WTC11 (cell line): ENCODE results near the gene PGAM1. TPM values are rescaled to one million over a fixed set of nuclear protein-coding genes. Genes with fewer than 3 reads are reported as not detected.

ENCODE experiments used
- ATAC-seq: fragments of 200-7000 bp; cut with Tn5 transposase; 2 replicates; pipeline ENCODE4 v1.10.0; 2021; ENCODE audit warnings: mild to moderate bottlenecking, moderate library complexity
- CTCF ChIA-PET: fragments of 300-600 bp; sonication (Branson Sonifier 250); formaldehyde crosslinking; loops from one replicate; lab custom pipeline; 2021; ENCODE audit warnings: antibody characterized with exemption; lab: Charles Lee
- POLR2A ChIA-PET: fragments of 350-600 bp; sonication (Branson Sonifier 250); formaldehyde crosslinking; loops from one replicate; lab custom pipeline; 2021; ENCODE audit warnings: antibody characterized with exemption; lab: Charles Lee
- DNase-seq: peaks from one replicate; pipeline ENCODE4 v3.0.0; 2021; ENCODE audit warnings: low spot score
- H3K27ac Mint-ChIP-seq: 2 replicates; pipeline ENCODE4 v1.8.0; 2021; ENCODE audit warnings: mixed read lengths
- H3K27me3 Mint-ChIP-seq: 2 replicates; pipeline ENCODE4 v1.8.0; 2021; ENCODE audit warnings: low read depth, mild to moderate bottlenecking, moderate library complexity, mixed read lengths
- H3K36me3 Mint-ChIP-seq: 2 replicates; pipeline ENCODE4 v1.8.0; 2021; ENCODE audit warnings: mixed read lengths
- H3K4me1 Mint-ChIP-seq: 2 replicates; pipeline ENCODE4 v1.8.0; 2022; ENCODE audit warnings: mixed read lengths
- H3K4me3 Mint-ChIP-seq: 2 replicates; pipeline ENCODE4 v1.8.0; 2021; ENCODE audit warnings: mild to moderate bottlenecking, moderate library complexity, mixed read lengths
- H3K9me3 Mint-ChIP-seq: 2 replicates; pipeline ENCODE4 v1.8.0; 2021; ENCODE audit warnings: mixed read lengths
- ARID4B ChIP-seq: sonication (generic); formaldehyde crosslinking; IDR thresholded peaks from 2 replicates; pipeline ENCODE4 v1.8.0; 2023; ENCODE audit warnings: missing genetic modification reagents, mild to moderate bottlenecking, borderline replicate concordance
- ATF3 ChIP-seq: sonication (generic); formaldehyde crosslinking; conservative IDR thresholded peaks from 2 replicates; pipeline ENCODE4 v1.8.1; 2022; ENCODE audit warnings: mild to moderate bottlenecking, missing genetic modification reagents
- CBFB ChIP-seq: sonication (generic); formaldehyde crosslinking; IDR thresholded peaks from 2 replicates; pipeline ENCODE4 v1.8.1; 2022; ENCODE audit warnings: mild to moderate bottlenecking, low read depth, missing genetic modification reagents
- ETV6 ChIP-seq: sonication (generic); formaldehyde crosslinking; IDR thresholded peaks from 2 replicates; pipeline ENCODE4 v1.8.1; 2022; ENCODE audit warnings: mild to moderate bottlenecking, missing genetic modification reagents
- FOXP1 ChIP-seq: sonication (generic); formaldehyde crosslinking; IDR thresholded peaks from 2 replicates; pipeline ENCODE4 v1.8.0; 2022; ENCODE audit warnings: missing genetic modification reagents, mild to moderate bottlenecking, moderate library complexity, borderline replicate concordance
- JAZF1 ChIP-seq: fragments of 250-450 bp; sonication (Bioruptor Pico); IDR thresholded peaks from 2 replicates; pipeline ENCODE4 v1.9.0; 2021; ENCODE audit warnings: moderate library complexity, mild to moderate bottlenecking, inconsistent platforms
- NFATC4 ChIP-seq: fragments of 250-450 bp; sonication (Bioruptor Pico); IDR thresholded peaks from 2 replicates; pipeline ENCODE4 v1.9.0; 2021; ENCODE audit warnings: mild to moderate bottlenecking
- OVOL2 ChIP-seq: fragments of 250-450 bp; sonication (Bioruptor Pico); IDR thresholded peaks from 2 replicates; pipeline ENCODE4 v1.9.0; 2021; ENCODE audit warnings: mild to moderate bottlenecking, borderline replicate concordance
- SMAD3 ChIP-seq: sonication (generic); formaldehyde crosslinking; IDR thresholded peaks from 2 replicates; pipeline ENCODE4 v1.8.0; 2022; ENCODE audit warnings: missing genetic modification reagents, mild to moderate bottlenecking, borderline replicate concordance
- ZNF263 ChIP-seq: sonication (generic); formaldehyde crosslinking; IDR thresholded peaks from 2 replicates; pipeline ENCODE4 v1.8.1; 2022; ENCODE audit warnings: low read depth, mild to moderate bottlenecking, moderate library complexity, missing genetic modification reagents
- ZNF423 ChIP-seq: fragments of 250-450 bp; sonication (Bioruptor Pico); IDR thresholded peaks from 2 replicates; pipeline ENCODE4 v2.1.2; 2022; ENCODE audit warnings: mild to moderate bottlenecking, moderate library complexity
- ZNF425 ChIP-seq: fragments of 250-450 bp; sonication (Bioruptor Pico); conservative IDR thresholded peaks from 2 replicates; pipeline ENCODE4 v1.9.0; 2021; ENCODE audit warnings: mild to moderate bottlenecking
- ZNF512 ChIP-seq: sonication (generic); formaldehyde crosslinking; IDR thresholded peaks from 2 replicates; pipeline ENCODE4 v1.8.1; 2022; ENCODE audit warnings: missing genetic modification reagents, borderline replicate concordance
- ZNF532 ChIP-seq: fragments of 250-450 bp; sonication (Bioruptor Pico); IDR thresholded peaks from 2 replicates; pipeline ENCODE4 v1.9.0; 2021; ENCODE audit warnings: mild to moderate bottlenecking, borderline replicate concordance
- ZSCAN18 ChIP-seq: fragments of 250-450 bp; sonication (Bioruptor Pico); IDR thresholded peaks from 2 replicates; pipeline ENCODE4 v2.1.2; 2022; ENCODE audit warnings: mild to moderate bottlenecking, moderate library complexity
- total RNA-seq: library from RNA; stranded (reverse); gene quantifications from 3 replicates; pipeline ENCODE4 v1.2.3, GENCODE V29; 2021
- TF ChIP-seq, protein P1 (sequence below): fragments of 200-600 bp; IDR thresholded peaks from 2 replicates; pipeline ENCODE4 v1.8.0; 2022; ENCODE audit warnings: antibody characterized with exemption

Gene PGAM1
- total RNA-seq, 1 experiment from 2014 or later: 833 TPM

DNA sequence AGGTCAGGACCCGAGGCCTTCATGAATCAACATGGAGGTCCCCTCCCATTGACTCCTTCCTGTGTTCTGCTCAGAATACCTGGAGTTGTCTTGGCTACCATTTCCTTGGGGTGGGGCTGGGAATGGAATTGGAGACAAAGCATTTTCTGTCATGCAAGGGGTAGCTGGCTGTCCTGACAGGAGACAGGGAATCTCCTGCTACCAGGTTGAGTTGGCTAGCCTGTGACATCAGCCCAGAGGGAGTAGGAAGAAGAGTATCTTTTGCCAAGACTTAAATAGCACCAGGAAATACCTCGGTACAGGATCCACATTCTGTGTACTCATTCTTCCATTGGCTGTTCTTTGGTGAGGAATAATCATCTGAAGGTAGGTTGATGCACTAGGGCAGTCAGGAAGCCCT, 24.8 kb downstream of the PGAM1 start:
- no peaks in the 10 kb centered on the region for H3K27me3 Mint-ChIP-seq
- ATAC-seq (no peak), DNase-seq (no peak)
- peaks cover 11% of the 10 kb centered on the region for H3K4me1 Mint-ChIP-seq
- H3K36me3 Mint-ChIP-seq: peaks cover 34% of the 10 kb centered on the region
- peak overlapping the region; percentile 63; the same call in 1 of the 2 replicates for H3K27ac Mint-ChIP-seq
- TF ChIP-seq, protein P1, sequence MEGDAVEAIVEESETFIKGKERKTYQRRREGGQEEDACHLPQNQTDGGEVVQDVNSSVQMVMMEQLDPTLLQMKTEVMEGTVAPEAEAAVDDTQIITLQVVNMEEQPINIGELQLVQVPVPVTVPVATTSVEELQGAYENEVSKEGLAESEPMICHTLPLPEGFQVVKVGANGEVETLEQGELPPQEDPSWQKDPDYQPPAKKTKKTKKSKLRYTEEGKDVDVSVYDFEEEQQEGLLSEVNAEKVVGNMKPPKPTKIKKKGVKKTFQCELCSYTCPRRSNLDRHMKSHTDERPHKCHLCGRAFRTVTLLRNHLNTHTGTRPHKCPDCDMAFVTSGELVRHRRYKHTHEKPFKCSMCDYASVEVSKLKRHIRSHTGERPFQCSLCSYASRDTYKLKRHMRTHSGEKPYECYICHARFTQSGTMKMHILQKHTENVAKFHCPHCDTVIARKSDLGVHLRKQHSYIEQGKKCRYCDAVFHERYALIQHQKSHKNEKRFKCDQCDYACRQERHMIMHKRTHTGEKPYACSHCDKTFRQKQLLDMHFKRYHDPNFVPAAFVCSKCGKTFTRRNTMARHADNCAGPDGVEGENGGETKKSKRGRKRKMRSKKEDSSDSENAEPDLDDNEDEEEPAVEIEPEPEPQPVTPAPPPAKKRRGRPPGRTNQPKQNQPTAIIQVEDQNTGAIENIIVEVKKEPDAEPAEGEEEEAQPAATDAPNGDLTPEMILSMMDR: no peak
- no peak for TF ChIP-seq OVOL2 (CRISPR knock-in tag)
- no peak for TF ChIP-seq ZNF532 (CRISPR knock-in tag)
- no peak for TF ChIP-seq ZSCAN18 (CRISPR knock-in tag)
- TF ChIP-seq SMAD3 (CRISPR knock-in tag): no peak
- TF ChIP-seq JAZF1 (CRISPR knock-in tag): no peak
- TF ChIP-seq ZNF512 (CRISPR knock-in tag): no peak
- TF ChIP-seq FOXP1 (CRISPR knock-in tag): no peak
- TF ChIP-seq CBFB (CRISPR knock-in tag): no peak
- no peak for TF ChIP-seq ARID4B
- TF ChIP-seq ZNF263 (CRISPR knock-in tag): no peak
- TF ChIP-seq ZNF423 (CRISPR knock-in tag): no peak
- no peak for TF ChIP-seq ZNF425 (CRISPR knock-in tag)
- no peak for TF ChIP-seq NFATC4 (CRISPR knock-in tag)
- no peak for TF ChIP-seq ATF3 (CRISPR knock-in tag)
- TF ChIP-seq ETV6: no peak
- POLR2A ChIA-PET: interaction anchor here (0.5 kb wide), 1 partner anchor 13 kb away, joined by 3 read pairs; no protein-coding TSS in a partner anchor
- CTCF ChIA-PET: no interaction called here
- H3K9me3 Mint-ChIP-seq: no peaks in the 10 kb centered on the region
- H3K4me3 Mint-ChIP-seq: no peak overlapping the region
